Measurements from ENCODE around the gene PHLPP1. TPM values are rescaled to one million over a fixed set of nuclear protein-coding genes. Genes with fewer than 3 reads are reported as not detected.

The PHLPP1 gene
- total and polyA plus RNA-seq, 2 donors = 3.2 to 4.5 TPM

DNA sequence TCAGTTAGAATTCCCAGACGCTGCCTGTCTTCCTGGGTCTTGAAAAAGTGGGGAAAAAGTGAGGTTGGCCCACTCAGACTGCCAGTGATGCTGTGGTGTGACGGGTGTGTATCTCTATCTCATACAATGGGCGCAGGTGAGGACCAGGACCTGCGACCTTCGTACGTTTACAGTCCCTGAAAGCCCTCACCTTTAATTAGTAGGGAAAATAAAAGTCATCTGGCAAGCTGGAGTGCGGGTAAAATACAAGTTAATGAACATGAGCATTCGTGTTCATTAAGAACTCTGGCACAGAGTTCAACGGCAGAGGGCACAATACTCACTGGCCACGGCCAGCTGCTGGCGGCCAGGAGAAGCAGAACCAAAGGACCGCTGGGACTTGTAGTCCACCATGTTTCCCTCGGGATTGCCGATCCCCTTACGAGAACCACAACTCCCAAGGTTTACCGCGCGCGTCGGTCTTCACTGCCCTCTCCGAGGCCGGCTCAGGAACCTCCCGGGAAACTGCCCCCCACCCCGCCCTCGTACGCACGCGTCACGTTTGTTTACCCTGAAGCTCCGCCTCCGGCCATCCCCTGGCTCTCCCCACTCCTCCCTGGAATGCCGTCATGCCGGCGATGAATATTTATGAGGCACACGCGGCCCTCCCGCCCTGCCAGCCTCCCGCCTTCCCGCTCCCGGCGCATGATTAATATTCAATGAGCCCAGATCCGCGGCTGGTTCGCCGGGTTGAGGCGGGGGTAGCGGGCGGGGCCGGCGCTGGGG, 488 bp upstream of the PHLPP1 start:
- H3K27me3 ChIP-seq (ENCODE audit: control insufficient read depth in 2 of 2, insufficient read depth in 1 of 2, low read length in 1 of 2) = peaks cover 0 to 2% of the 10 kb centered on the region in 2 donors
- H3K4me3 ChIP-seq (ENCODE audit: low read length in 2 of 2) = peak overlapping the region; percentile 86 to 96
- DNase-seq (ENCODE audit: low read depth in 6 of 9, low spot score in 9 of 9) = peak; percentile 81 to 95 (median 86)
- peaks cover 10 to 13% of the 10 kb centered on the region in 2 donors for H3K4me1 ChIP-seq (ENCODE audit: control insufficient read depth in 2 of 2, insufficient read depth in 2 of 2, low read length in 2 of 2)
- H3K9me3 ChIP-seq (ENCODE audit: control insufficient read depth in 2 of 2, insufficient read depth in 1 of 2, low read length in 1 of 2) = peaks cover 0 to 3% of the 10 kb centered on the region in 2 donors
- 7% methylated on average over 50 of the region's 50 CpGs for WGBS
- H3K36me3 ChIP-seq (ENCODE audit: control insufficient read depth in 2 of 2, insufficient read depth in 2 of 2, low read length in 1 of 2) = no peaks in the 10 kb centered on the region
- H3K27ac ChIP-seq (ENCODE audit: low read depth in 1 of 2, low read length in 1 of 2) = peak overlapping the region; percentile 87 to 89

DNA sequence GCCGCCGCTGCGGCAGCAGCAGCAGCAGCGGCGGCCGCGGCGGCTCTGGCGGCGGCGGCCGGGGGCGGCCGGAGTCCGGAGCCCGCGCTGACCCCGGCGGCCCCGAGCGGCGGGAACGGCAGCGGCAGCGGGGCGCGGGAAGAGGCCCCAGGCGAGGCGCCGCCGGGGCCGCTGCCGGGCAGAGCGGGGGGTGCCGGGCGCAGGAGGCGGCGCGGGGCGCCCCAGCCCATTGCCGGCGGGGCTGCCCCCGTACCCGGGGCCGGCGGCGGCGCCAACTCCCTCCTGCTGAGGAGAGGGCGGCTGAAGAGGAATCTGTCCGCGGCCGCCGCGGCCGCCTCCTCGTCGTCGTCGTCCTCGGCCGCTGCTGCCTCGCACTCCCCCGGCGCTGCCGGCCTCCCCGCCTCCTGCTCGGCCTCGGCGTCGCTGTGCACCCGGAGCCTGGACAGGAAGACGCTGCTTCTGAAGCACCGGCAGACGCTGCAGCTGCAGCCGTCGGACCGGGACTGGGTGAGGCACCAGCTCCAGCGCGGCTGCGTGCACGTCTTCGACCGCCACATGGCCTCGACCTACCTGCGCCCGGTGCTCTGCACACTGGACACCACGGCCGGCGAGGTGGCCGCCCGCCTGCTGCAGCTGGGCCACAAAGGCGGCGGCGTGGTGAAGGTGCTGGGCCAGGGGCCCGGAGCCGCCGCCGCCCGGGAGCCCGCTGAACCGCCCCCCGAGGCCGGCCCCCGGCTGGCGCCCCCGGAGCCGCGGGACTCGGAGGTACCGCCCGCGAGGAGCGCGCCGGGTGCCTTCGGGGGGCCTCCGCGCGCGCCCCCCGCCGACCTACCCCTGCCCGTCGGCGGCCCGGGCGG, 646 bp downstream of the PHLPP1 start:
- Histone ChIP-seq H3K27ac (ENCODE audit: low read depth in 1 of 2, low read length in 1 of 2) (peak overlapping the region; percentile 87 to 89), H3K27me3 (ENCODE audit: control insufficient read depth in 2 of 2, insufficient read depth in 1 of 2, low read length in 1 of 2) (peaks cover 0 to 2% of the 10 kb centered on the region in 2 donors), H3K9me3 (ENCODE audit: control insufficient read depth in 2 of 2, insufficient read depth in 1 of 2, low read length in 1 of 2) (peaks cover 0 to 3% of the 10 kb centered on the region in 2 donors), H3K4me1 (ENCODE audit: control insufficient read depth in 2 of 2, insufficient read depth in 2 of 2, low read length in 2 of 2) (peaks cover 10 to 13% of the 10 kb centered on the region in 2 donors), H3K36me3 (ENCODE audit: control insufficient read depth in 2 of 2, insufficient read depth in 2 of 2, low read length in 1 of 2) (no peaks in the 10 kb centered on the region), H3K4me3 (ENCODE audit: low read length in 2 of 2) (peak overlapping the region; percentile 86 to 96)
- WGBS = under 1% methylated on average over 127 of the region's 127 CpGs
- DNase-seq (ENCODE audit: low read depth in 6 of 9, low spot score in 9 of 9) = peak in 6 of 9 donors; percentile 37 to 78 (median 55)

DNA sequence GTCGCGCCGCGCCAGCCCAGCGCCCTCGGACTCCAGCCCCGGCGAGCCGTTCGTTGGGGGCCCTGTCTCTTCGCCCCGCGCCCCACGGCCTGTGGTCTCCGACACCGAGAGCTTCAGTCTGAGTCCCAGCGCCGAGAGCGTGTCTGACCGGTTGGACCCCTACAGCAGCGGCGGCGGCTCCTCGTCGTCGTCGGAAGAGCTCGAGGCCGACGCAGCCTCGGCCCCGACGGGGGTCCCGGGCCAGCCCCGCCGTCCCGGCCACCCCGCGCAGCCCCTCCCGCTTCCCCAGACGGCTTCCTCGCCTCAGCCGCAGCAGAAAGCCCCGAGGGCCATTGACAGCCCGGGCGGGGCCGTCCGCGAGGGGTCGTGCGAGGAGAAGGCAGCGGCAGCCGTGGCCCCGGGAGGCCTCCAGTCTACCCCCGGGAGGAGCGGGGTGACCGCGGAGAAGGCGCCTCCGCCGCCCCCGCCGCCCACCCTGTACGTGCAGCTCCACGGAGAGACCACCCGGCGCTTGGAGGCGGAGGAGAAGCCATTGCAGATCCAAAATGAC, 1.4 kb downstream of the PHLPP1 start:
- H3K27ac ChIP-seq (ENCODE audit: low read depth in 1 of 2, low read length in 1 of 2) = peak overlapping the region; percentile 42 to 46
- peaks cover 0 to 2% of the 10 kb centered on the region in 2 donors for H3K27me3 ChIP-seq (ENCODE audit: control insufficient read depth in 2 of 2, insufficient read depth in 1 of 2, low read length in 1 of 2)
- peaks cover 0 to 3% of the 10 kb centered on the region in 2 donors for H3K9me3 ChIP-seq (ENCODE audit: control insufficient read depth in 2 of 2, insufficient read depth in 1 of 2, low read length in 1 of 2)
- WGBS = under 1% methylated on average over 68 of the region's 68 CpGs
- H3K4me3 ChIP-seq (ENCODE audit: low read length in 2 of 2) = peak overlapping the region; percentile 60 to 96
- peak in 3 of 9 donors; percentile 40 to 63 (median 42) for DNase-seq (ENCODE audit: low read depth in 6 of 9, low spot score in 9 of 9)
- H3K4me1 ChIP-seq (ENCODE audit: control insufficient read depth in 2 of 2, insufficient read depth in 2 of 2, low read length in 2 of 2) = peaks cover 10 to 13% of the 10 kb centered on the region in 2 donors
- no peaks in the 10 kb centered on the region for H3K36me3 ChIP-seq (ENCODE audit: control insufficient read depth in 2 of 2, insufficient read depth in 2 of 2, low read length in 1 of 2)

DNA sequence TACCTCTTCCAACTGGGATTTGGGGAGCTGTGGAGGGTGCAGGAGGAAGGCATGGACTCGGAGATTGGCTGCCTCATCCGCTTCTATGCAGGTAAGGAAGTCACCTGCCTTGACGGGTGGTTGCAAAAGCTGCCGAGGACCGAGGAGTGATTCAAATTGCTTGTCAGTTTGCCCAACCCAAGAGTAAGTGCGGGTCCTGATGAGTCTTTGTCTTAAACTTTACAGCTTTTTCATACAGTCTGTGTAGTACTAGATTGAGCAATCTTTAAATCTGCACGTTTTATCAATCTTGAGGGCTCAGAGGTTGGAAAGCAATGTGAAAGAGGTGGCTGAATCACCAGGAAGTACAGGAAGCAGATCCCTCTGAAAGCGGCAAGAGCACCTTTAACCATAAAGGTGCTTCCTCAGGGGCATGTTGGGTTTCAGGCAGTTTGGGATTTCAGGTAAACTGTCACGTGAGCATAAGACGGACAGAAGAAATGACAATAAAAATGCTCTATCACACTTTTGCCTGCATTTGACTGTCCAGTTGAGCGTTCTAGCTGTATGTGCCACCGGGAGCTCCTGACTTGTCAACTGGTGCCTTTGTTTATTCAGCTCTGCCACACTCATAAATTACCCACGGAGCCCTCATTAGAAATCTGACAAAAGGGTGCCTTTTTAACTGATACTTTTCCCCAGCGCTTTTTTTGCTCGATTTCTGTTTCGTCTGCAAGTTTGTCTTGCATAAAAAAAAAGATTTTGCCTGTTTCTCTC, 2.0 kb downstream of the PHLPP1 start:
- DNase-seq (ENCODE audit: low read depth in 6 of 9, low spot score in 9 of 9) = peak in 7 of 9 donors; percentile 29 to 76 (median 44)
- Histone ChIP-seq H3K27me3 (ENCODE audit: control insufficient read depth in 2 of 2, insufficient read depth in 1 of 2, low read length in 1 of 2) (peaks cover 0 to 2% of the 10 kb centered on the region in 2 donors), H3K36me3 (ENCODE audit: control insufficient read depth in 2 of 2, insufficient read depth in 2 of 2, low read length in 1 of 2) (no peaks in the 10 kb centered on the region), H3K4me3 (ENCODE audit: low read length in 2 of 2) (peak overlapping the region; percentile 60 to 96), H3K27ac (ENCODE audit: low read depth in 1 of 2, low read length in 1 of 2) (peak overlapping the region in 1 of 2 donors; percentile 42), H3K9me3 (ENCODE audit: control insufficient read depth in 2 of 2, insufficient read depth in 1 of 2, low read length in 1 of 2) (peaks cover 0 to 3% of the 10 kb centered on the region in 2 donors), H3K4me1 (ENCODE audit: control insufficient read depth in 2 of 2, insufficient read depth in 2 of 2, low read length in 2 of 2) (peaks cover 10 to 13% of the 10 kb centered on the region in 2 donors)
- WGBS = 2% methylated on average over 16 of the region's 16 CpGs

DNA sequence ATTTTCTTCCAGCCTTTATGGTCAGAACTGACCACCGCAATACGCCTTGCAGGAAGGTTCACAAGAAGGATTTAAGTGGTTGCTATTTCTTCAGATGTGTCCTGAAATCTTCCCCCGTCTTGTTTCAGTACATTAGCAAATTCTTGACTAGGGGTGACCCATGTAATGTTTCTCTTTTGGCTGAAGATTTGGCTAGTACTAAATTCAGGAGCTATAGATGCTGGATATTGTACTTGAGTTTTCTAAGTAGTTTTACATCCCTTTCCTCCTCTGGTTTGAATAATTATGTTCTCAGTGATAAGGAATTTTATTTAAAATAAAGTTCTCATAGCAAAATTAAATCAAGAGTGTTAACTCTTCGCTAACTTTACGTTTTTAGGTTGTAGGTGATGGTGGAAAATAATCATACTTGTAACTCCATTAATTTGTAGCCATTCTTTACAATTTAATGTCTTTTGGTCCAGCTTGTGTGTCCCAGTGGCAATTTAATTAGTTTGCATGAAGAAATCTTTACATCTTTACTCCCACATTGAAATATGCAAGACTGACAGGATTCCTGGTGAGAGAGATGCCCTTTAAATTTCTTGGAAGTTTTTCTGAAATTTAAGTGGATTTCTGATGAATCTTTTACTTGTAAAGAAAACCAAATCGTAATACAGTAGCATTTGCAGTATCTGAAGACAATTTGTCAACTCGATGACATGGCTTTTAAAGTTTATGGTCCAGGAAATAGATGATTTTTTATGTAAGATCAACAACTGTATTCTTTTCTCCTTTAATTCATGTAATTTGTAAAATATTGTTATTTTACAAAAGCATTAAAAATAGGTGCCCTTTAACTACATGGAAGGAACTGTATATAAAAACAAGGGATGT, 2.8 kb downstream of the PHLPP1 start:
- H3K4me3 ChIP-seq (ENCODE audit: low read length in 2 of 2) = peak overlapping the region; percentile 60 to 96
- H3K9me3 ChIP-seq (ENCODE audit: control insufficient read depth in 2 of 2, insufficient read depth in 1 of 2, low read length in 1 of 2) = peaks cover 0 to 3% of the 10 kb centered on the region in 2 donors
- H3K27me3 ChIP-seq (ENCODE audit: control insufficient read depth in 2 of 2, insufficient read depth in 1 of 2, low read length in 1 of 2) = peaks cover 0 to 2% of the 10 kb centered on the region in 2 donors
- H3K4me1 ChIP-seq (ENCODE audit: control insufficient read depth in 2 of 2, insufficient read depth in 2 of 2, low read length in 2 of 2) = peaks cover 10 to 13% of the 10 kb centered on the region in 2 donors
- 49% methylated on average over 7 of the region's 7 CpGs for WGBS
- DNase-seq (ENCODE audit: low read depth in 6 of 9, low spot score in 9 of 9) = no peak
- no peaks in the 10 kb centered on the region for H3K36me3 ChIP-seq (ENCODE audit: control insufficient read depth in 2 of 2, insufficient read depth in 2 of 2, low read length in 1 of 2)
- no peak overlapping the region for H3K27ac ChIP-seq (ENCODE audit: low read depth in 1 of 2, low read length in 1 of 2)

DNA sequence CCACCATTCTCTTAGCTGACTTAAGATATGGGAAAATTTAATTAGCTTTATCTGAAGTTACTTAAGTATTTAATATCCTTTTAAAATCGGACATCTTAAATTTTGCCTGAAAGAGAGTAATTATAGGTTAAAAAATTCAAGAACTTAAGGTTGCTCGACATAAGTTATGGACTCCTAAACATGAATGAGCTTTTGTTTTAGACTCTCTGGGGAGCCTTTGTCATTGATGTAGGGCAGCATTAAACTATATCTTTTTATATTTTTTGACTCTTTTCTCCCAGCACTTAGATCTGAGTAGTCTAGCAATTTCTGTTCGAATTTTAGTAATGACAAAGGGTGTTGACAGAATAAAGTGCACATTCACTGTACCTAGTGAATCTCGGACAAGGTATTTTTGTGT, 4.7 kb downstream of the PHLPP1 start:
- no peak overlapping the region for H3K4me3 ChIP-seq (ENCODE audit: low read length in 2 of 2)
- H3K36me3 ChIP-seq (ENCODE audit: control insufficient read depth in 2 of 2, insufficient read depth in 2 of 2, low read length in 1 of 2) = no peaks in the 10 kb centered on the region
- 70% methylated on average over 4 of the region's 4 CpGs for WGBS
- H3K27me3 ChIP-seq (ENCODE audit: control insufficient read depth in 2 of 2, insufficient read depth in 1 of 2, low read length in 1 of 2) = peaks cover 0 to 2% of the 10 kb centered on the region in 2 donors
- no peaks in the 10 kb centered on the region for H3K9me3 ChIP-seq (ENCODE audit: control insufficient read depth in 2 of 2, insufficient read depth in 1 of 2, low read length in 1 of 2)
- H3K27ac ChIP-seq (ENCODE audit: low read depth in 1 of 2, low read length in 1 of 2) = no peak overlapping the region
- no peak for DNase-seq (ENCODE audit: low read depth in 6 of 9, low spot score in 9 of 9)
- H3K4me1 ChIP-seq (ENCODE audit: control insufficient read depth in 2 of 2, insufficient read depth in 2 of 2, low read length in 2 of 2) = peaks cover 8 to 10% of the 10 kb centered on the region in 2 donors

DNA sequence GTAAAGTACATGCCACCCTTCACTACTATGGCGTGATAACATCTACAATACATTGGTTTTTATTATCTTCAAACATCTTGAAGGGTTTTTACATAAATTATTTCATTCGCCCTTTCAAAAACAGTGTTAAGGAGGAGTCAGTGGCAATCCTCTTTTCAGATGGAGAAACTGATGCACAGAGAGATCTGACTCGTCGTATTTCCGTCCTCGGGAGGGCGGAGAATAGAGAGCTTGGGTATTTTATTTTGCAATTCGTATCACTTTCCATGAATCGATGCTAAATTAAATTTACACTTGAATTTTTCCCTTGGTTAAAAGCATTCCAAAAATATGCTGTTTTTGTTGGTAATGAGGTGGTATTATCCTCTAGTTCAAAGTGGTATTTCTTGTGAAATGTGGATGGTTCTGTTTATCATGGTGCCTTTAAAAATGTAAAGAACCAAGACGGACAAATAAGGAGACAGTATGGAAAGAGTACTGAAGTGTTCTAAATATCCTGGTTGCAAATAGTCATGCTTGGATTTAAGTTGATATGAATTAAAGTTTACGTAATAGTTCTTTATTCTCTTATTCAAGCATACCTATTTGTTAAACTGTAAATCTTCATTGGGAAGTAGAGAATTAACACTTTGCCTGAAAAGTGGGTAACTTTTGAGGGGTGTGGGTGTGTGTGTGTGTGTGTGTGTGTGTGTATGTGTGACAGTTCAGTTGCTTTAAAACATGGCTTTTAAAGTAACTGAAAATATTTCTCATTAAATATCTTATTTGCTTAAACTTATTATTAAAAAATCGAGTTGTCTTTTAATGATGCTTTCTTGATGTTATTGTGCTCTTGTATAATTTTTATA, 5.6 kb downstream of the PHLPP1 start:
- Histone ChIP-seq H3K36me3 (ENCODE audit: control insufficient read depth in 2 of 2, insufficient read depth in 2 of 2, low read length in 1 of 2) (no peaks in the 10 kb centered on the region), H3K9me3 (ENCODE audit: control insufficient read depth in 2 of 2, insufficient read depth in 1 of 2, low read length in 1 of 2) (no peaks in the 10 kb centered on the region), H3K27ac (ENCODE audit: low read depth in 1 of 2, low read length in 1 of 2) (no peak overlapping the region), H3K4me1 (ENCODE audit: control insufficient read depth in 2 of 2, insufficient read depth in 2 of 2, low read length in 2 of 2) (peaks cover 8 to 10% of the 10 kb centered on the region in 2 donors), H3K4me3 (ENCODE audit: low read length in 2 of 2) (no peak overlapping the region), H3K27me3 (ENCODE audit: control insufficient read depth in 2 of 2, insufficient read depth in 1 of 2, low read length in 1 of 2) (peaks cover 0 to 2% of the 10 kb centered on the region in 2 donors)
- 96% methylated on average over 12 of the region's 12 CpGs for WGBS
- DNase-seq (ENCODE audit: low read depth in 6 of 9, low spot score in 9 of 9) = no peak
